Muscle layer of duodenum (tissue), 2 donors: ENCODE measurements around the gene CD9.
"Not testable (repeated sequence)": the region's sequence is repeated elsewhere in the genome, so short reads cannot be mapped to it uniquely, and the experiment has no call there.

Experiments
- H3K27ac ChIP-seq: one replicate; pipeline ENCODE4 v1.7.0; 2013; ENCODE audit warnings: mild to moderate bottlenecking, low read length
- H3K27me3 ChIP-seq: one replicate; pipeline ENCODE4 v1.7.0; 2013; ENCODE audit warnings: low read depth, mild to moderate bottlenecking, control low read depth, low read length
- H3K36me3 ChIP-seq, 2 donors: one replicate each; pipeline ENCODE4 v1.7.0; 2013; ENCODE audit warnings: low read length in 2 of 2, control low read depth in 1 of 2, mild to moderate bottlenecking in 1 of 2; ENCODE audit not compliant: insufficient read depth in 2 of 2, control insufficient read depth in 1 of 2
- H3K4me1 ChIP-seq, 2 donors: one replicate each; pipeline ENCODE4 v1.7.0; 2013; ENCODE audit warnings: low read length in 2 of 2, mild to moderate bottlenecking in 2 of 2, control low read depth in 1 of 2, moderate library complexity in 1 of 2; ENCODE audit not compliant: insufficient read depth in 2 of 2, control insufficient read depth in 1 of 2
- H3K4me3 ChIP-seq, 2 donors: one replicate each; pipeline ENCODE4 v1.7.0; 2013; ENCODE audit warnings: low read length in 2 of 2, low read depth in 1 of 2, mild to moderate bottlenecking in 1 of 2
- H3K9me3 ChIP-seq, 2 donors: one replicate each; pipeline ENCODE4 v1.7.0; 2013; ENCODE audit warnings: low read length in 2 of 2, control low read depth in 1 of 2, mild to moderate bottlenecking in 1 of 2; ENCODE audit not compliant: control insufficient read depth in 1 of 2
- donor health status: healthy.

Gene CD9, protein sequence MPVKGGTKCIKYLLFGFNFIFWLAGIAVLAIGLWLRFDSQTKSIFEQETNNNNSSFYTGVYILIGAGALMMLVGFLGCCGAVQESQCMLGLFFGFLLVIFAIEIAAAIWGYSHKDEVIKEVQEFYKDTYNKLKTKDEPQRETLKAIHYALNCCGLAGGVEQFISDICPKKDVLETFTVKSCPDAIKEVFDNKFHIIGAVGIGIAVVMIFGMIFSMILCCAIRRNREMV

DNA sequence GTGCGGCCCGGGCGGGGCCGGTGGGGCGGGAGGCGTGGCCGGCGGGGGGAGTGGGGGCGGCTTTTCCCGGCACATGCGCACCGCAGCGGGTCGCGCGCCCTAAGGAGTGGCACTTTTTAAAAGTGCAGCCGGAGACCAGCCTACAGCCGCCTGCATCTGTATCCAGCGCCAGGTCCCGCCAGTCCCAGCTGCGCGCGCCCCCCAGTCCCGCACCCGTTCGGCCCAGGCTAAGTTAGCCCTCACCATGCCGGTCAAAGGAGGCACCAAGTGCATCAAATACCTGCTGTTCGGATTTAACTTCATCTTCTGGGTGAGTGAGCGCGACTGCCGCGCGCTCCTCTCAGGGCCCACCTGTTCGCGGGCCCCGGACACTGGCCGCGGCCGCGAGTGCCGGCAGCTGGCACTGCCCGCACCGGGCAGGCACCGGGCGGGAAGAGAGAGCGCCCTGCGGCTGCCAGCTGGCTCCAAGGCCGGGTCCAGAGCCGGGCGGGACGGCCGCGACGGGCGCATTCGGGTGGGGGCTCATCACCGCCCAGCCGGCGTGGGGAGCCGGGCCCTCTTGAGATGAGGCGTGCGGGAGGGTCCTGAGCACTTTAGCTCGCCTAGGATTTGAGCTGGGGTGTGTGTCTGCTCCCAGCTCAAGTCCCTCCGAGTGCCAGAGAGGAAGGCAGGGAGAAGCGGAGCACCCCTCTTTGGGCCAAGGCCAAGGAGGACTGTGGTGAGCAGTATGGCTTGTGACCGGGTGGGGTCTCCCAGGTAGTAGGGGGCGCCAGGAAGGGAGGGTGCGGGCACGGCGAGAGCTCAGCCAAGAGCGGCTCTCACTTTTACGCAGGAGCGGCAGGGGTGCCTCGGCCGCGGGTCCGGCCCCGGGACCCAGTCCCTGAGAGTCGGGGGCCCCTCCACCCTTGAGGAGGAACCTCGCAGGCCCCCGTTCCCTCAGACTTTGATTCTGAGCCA, at the start of gene CD9:
TSS of gene CD9 (plus strand) at position 145 of the 957 bp plus-strand sequence. CDS start at position 245, 100 bp downstream.
- no peaks in the 10 kb centered on the region for H3K27me3 ChIP-seq
- H3K36me3 ChIP-seq, result no peaks in the 10 kb centered on the region
- peak within 1 kb of the TSS; percentile 90 for H3K27ac ChIP-seq
- H3K4me3 ChIP-seq, result peak within 1 kb of the TSS; percentile 82 to 94
- H3K4me1 ChIP-seq, result peaks cover 17 to 50% of the 10 kb centered on the region in 2 donors
- no peaks in the 10 kb centered on the region for H3K9me3 ChIP-seq

DNA sequence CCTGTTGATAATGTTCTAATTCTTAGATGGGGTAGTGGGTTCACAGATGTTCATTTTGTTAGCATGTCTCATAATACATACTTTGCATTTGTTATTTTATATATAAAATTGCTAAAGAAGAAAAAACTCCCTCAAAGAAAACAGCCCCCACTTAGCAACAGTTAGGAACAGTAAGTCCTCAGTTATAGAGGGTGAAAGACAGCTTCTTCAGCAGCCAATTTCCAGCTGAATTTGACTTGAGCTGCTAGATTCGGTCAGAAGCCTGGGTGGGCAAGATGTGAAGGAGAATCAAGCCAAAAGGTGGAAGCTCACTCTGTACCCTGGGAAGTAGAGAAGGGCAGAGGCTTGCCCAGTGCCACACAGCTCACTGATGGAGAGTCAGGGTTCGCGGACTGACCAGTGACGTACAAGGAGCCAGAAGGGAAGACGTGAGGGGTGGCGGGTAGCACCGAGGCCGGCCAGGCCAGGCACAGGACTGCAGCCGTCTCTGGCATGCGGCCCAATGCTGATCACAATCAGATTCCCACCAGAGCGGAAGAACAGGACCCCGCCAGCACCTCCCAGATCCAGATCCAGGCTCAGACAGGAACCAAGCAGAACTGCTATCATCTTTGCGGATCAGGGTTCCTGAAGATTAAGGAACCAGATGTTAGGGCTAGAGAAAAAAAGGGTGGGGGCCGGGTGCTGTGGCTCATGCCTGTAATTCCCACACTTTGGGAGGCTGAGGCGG, 45.3 kb upstream of the CD9 start:
- no peak overlapping the region for H3K27ac ChIP-seq
- no peaks in the 10 kb centered on the region for H3K9me3 ChIP-seq
- H3K4me1 ChIP-seq, result no peaks in the 10 kb centered on the region
- no peak overlapping the region for H3K4me3 ChIP-seq
- H3K36me3 ChIP-seq, result no peaks in the 10 kb centered on the region
- H3K27me3 ChIP-seq, result no peaks in the 10 kb centered on the region

DNA sequence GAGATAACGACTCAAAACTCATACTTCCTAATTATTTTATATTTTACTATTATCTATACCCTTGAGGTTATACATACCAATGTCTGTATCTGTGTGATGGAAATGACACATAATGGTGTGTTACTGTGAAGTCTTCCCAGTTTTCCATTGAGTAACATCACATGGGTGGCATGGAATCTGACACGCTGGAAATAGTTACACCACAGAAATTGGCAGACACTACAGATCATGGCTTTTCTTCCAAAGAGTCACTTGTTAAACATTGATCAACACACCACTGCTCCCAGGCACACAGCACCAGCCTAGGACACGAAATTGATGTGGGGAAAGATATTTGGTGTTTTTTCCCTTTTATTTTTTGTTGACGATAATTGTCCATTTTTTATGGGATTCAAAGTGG, 42.7 kb upstream of the CD9 start:
- Histone ChIP-seq H3K27ac (no peak overlapping the region), H3K36me3 (no peaks in the 10 kb centered on the region), H3K4me1 (peaks cover 0 to 7% of the 10 kb centered on the region in 2 donors), H3K4me3 (no peak overlapping the region), H3K9me3 (no peaks in the 10 kb centered on the region), H3K27me3 (no peaks in the 10 kb centered on the region)

DNA sequence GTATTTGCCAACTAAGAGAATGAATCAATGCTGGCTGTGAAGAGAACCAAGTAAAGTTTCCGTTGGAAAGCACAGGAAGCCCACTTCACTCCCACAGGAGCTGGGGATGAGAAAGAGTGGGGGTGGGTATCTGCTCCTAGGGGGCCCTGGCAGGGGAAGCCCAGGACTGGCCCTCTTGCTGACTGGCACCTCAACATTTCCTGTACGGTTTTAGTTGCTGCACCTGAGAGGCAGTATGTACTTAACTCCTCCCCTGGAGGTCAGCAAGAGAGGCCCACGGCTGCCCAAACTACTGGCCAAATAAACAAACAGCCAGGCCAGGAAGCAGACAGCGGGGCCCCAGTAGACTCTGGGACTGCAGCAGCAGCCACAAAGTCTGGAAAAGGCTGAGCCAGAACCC, 41.9 kb upstream of the CD9 start:
- H3K4me3 ChIP-seq, result no peak overlapping the region
- H3K4me1 ChIP-seq, result peaks cover 0 to 7% of the 10 kb centered on the region in 2 donors
- H3K36me3 ChIP-seq, result no peaks in the 10 kb centered on the region
- H3K27me3 ChIP-seq, result no peaks in the 10 kb centered on the region
- no peak overlapping the region for H3K27ac ChIP-seq
- H3K9me3 ChIP-seq, result no peaks in the 10 kb centered on the region

DNA sequence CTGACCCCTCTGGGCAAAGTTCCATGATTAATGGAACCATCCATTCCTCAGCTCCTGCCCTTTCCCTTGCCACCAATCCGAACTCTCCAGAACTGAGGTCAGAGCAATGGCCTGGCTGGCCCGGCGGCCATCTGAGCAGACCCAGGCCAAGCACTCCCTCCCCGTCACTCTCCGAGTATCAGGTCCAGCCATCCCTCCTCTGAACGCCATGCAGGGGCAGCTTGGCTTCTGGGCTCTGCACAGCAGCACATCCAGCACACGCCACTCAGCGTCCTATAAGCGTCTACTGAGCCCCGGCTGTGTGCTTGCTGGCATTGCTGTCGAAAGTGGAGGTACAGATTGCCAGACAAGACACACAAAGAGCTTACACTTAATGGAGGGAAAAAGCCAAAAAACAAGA, 41.5 kb upstream of the CD9 start:
- Histone ChIP-seq H3K36me3 (no peaks in the 10 kb centered on the region), H3K27me3 (no peaks in the 10 kb centered on the region), H3K9me3 (no peaks in the 10 kb centered on the region), H3K4me1 (peaks cover 0 to 7% of the 10 kb centered on the region in 2 donors), H3K27ac (no peak overlapping the region), H3K4me3 (no peak overlapping the region)

DNA sequence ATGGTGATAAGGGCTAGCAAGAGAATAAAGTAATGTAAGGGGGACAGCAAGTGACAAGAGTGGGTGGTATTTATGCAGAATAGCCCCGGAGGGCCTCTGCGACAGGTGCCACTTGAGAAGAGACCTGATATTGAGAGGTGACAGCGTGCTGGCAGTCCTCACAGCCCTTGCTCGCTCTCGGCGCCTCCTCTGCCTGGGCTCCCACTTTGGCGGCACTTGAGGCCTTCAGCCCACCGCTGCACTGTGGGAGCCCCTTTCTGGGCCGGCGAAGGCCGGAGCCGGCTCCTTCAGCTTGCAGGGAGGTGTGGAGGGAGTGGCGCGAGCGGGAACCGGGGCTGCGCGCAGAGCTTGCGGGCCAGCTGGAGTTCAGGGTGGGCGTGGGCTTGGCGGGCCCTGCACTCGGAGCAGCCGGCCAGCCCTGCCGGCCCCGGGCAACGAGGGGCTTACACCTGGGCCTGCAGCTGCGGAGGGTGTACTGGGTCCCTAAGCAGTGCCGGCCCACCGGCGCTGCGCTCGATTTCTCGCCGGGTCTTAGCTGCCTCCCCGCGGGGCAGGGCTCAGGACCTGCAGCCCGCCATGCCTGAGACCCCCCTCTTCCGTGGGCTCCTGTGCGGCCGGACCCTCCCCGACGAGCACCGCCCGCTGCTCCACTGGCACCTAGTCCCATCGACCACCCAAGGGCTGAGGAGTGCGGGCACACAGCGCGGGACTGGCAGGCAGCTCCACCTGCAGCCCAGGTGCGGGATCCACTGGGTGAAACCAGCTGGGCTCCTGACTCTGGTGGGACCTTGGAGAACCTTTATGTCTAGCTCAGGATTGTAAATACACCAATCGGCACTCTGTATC, 40.8 kb upstream of the CD9 start:
- H3K36me3 ChIP-seq, H3K9me3 ChIP-seq, H3K27me3 ChIP-seq, H3K4me3 ChIP-seq, H3K4me1 ChIP-seq, H3K27ac ChIP-seq: not testable (repeated sequence)

DNA sequence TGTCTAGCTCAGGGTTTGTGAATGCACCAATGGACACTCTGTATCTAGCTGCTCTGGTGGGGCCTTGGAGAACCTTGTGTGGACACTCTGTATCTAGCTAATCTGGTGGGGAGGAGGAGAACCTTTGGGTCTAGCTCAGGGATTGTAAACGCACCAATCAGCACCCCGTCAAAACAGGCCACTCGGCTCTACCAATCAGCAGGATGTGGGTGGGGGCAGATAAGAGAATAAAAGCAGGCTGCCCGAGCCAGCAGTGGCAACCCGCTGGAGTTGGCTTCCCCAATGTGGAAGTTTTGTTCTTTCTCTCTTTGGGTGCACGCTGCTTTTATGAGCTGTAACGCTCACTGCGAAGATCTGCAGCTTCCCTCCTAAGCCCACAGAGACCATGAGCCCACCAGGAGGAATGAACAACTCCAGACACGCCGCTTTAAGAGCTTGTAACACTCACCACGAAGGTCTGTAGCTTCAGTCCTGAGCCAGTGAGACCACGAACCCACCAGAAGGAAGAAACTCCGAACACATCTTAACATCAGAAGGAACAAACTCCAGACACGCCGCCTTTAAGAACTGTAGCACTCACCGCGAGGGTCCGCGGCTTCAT, 40.1 kb upstream of the CD9 start:
- H3K36me3 ChIP-seq, H3K4me3 ChIP-seq, H3K27me3 ChIP-seq, H3K4me1 ChIP-seq, H3K9me3 ChIP-seq, H3K27ac ChIP-seq: not testable (repeated sequence)

DNA sequence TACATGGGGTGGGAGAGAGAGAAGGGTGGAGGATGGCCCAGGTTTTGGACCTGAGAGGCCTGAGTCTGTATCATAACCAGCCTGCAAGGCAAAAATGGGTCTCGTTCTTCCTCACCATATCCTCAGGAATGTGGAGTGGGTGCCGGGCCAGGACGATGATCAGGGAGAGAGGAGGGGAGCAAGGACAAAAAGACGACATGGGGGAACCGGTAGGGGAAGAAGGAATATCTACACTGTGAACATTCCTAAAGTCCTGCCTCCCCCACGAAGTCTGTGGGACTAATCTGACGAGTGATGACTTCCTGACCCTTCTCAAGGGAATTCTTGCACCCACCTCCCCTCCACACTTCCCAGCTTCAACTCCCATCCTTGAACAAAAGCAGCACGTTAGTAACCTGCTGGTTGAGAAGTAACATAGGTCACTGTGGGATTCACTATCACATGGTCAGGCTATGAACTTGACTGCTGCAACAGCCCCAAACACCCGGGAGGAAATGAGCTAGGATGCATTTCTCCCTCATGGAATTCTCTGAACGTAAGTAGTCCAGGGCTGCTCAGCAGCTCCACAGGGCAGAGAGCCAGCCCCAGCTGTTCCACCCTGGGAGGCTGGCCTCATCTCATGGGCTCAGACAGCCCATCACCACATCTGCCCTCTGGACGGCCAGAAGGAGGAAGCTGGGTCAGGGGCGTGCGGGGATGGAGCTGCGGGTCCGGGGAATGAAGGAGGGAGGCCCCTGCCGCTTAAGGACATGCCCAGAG, 38.9 kb upstream of the CD9 start:
- no peaks in the 10 kb centered on the region for H3K27me3 ChIP-seq
- H3K4me1 ChIP-seq, result peaks cover 0 to 7% of the 10 kb centered on the region in 2 donors
- H3K9me3 ChIP-seq, result no peaks in the 10 kb centered on the region
- no peak overlapping the region for H3K27ac ChIP-seq
- H3K4me3 ChIP-seq, result no peak overlapping the region
- H3K36me3 ChIP-seq, result no peaks in the 10 kb centered on the region

DNA sequence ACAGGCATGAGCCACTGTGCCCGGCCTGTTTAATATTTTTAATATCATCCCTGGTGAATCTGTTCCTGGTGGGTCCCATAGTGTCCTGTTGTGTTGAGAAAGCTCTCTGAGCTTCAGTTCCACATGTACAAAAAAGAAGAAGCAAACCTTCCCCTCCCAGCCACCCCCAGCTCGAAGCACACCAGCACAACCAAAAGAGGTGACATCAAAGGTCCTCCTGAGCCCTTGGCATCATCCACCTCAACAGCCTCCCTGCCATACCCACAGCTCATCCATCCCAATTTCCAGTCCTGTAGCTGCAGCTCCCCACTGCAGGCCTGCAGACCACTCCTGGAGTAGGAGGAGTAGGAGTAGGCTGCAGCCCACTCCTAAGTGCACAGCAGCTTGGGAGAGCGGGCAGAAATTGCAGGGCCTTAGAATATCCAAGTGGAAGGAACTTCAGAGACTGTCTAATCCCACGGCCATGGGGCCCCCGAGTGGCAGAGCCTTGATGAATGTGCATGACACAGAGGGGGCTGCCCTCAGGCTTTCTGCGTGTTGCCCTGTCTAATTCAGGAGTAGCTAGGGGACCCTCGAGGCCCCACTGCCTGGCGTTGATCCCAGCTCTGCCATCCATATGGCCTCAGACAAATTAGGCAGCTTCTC, 36.7 kb upstream of the CD9 start:
- peaks cover 7 to 10% of the 10 kb centered on the region in 2 donors for H3K4me1 ChIP-seq
- H3K27ac ChIP-seq, result no peak overlapping the region
- no peaks in the 10 kb centered on the region for H3K27me3 ChIP-seq
- no peak overlapping the region for H3K4me3 ChIP-seq
- no peaks in the 10 kb centered on the region for H3K9me3 ChIP-seq
- H3K36me3 ChIP-seq, result peaks cover 0 to 4% of the 10 kb centered on the region in 2 donors
